ENCODE results near the gene JADE3. TPM values are rescaled to one million over a fixed set of nuclear protein-coding genes. Genes with fewer than 3 reads are reported as not detected.

JADE3 gene
- total RNA-seq, 1 experiment from 2014 or later: 20.2 TPM

DNA sequence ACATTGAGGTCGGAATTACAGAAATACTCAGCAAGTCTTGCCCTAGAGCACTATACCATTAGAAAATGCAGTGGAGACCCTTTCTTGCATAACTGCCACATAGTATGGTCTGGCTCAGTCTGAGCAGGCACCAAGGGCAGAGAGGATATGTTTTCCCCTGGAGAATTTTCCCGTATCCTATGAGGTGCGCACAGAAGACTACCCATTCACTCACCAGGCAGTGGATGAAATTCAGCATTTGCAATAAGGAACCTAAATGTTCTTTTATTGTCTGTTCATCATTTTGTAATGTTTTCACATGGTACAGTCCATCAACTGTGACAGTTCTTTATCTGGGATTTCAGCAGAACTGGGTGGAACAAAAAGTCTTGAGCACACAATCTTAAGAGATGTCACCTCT lies 15.5 kb downstream of the JADE3 start:
- no peak overlapping the region for H3K4me3 Mint-ChIP-seq
- no peak overlapping the region for H3K9ac ChIP-seq (ENCODE audit: extremely low read depth, insufficient read length, low read length)
- H2BK12ac ChIP-seq (ENCODE audit: insufficient read length, low read depth, low read length): no peak overlapping the region
- H3K14ac ChIP-seq (ENCODE audit: insufficient read depth, low read length): no peak overlapping the region
- no peak for DNase-seq
- H3K4me1 ChIP-seq (ENCODE audit: insufficient read depth, low read length): no peaks in the 10 kb centered on the region; the same call in 1 of the 2 replicates
- H3K9me3 Mint-ChIP-seq: peaks cover 49 to 63% of the 10 kb centered on the region in 2 experiments
- H3K4me2 ChIP-seq (ENCODE audit: insufficient read depth, insufficient read length, low read length): no peak overlapping the region
- no peak overlapping the region for H2BK5ac ChIP-seq (ENCODE audit: insufficient read length, low read length)
- no peak overlapping the region for H2AFZ ChIP-seq (ENCODE audit: low read length)
- H4K8ac ChIP-seq (replicated peaks; ENCODE audit: insufficient read length, low read depth, low read length): no peak overlapping the region
- H3K18ac ChIP-seq (ENCODE audit: insufficient read length, low read depth, low read length): no peak overlapping the region
- no peak overlapping the region for H2BK120ac ChIP-seq (ENCODE audit: low read depth, low read length, poor library complexity, severe bottlenecking)
- no peak overlapping the region for H3T11ph ChIP-seq (ENCODE audit: low read length)
- peaks cover 30% of the 10 kb centered on the region for H3K9me3 ChIP-seq (ENCODE audit: control insufficient read depth, low read depth, low read length)
- no CpG with 5 or more reads among the region's 3 CpGs for WGBS (ENCODE audit: extremely low coverage, insufficient read length, low lambda C conversion rate)
- no peak overlapping the region for H4K91ac ChIP-seq (ENCODE audit: insufficient read length, low read depth, low read length)
- H3K79me2 ChIP-seq (ENCODE audit: insufficient read depth, low read length): peaks cover 10% of the 10 kb centered on the region; the same call in 1 of the 2 replicates
- no peak overlapping the region for H2BK20ac ChIP-seq (ENCODE audit: low read depth, low read length, poor library complexity, severe bottlenecking)
- H3K27ac Mint-ChIP-seq: no peak overlapping the region
- no peak overlapping the region for H2BK15ac ChIP-seq (ENCODE audit: low read depth, low read length)
- no peak overlapping the region for H3K23ac ChIP-seq (ENCODE audit: insufficient read length, low read depth, low read length)
- peaks cover 8 to 10% of the 10 kb centered on the region in 2 experiments; a peak in 2 of 4 replicates for H3K4me1 Mint-ChIP-seq
- H3K27ac ChIP-seq (ENCODE audit: insufficient read length, low read depth, low read length): no peak overlapping the region
- peaks cover 0 to 6% (median 5%) of the 10 kb centered on the region in 3 experiments; a peak in 6 of 7 replicates for H3K36me3 Mint-ChIP-seq (ENCODE audit: insufficient read depth in 1 of 3, low read depth in 3 of 3)
- H3K79me1 ChIP-seq (ENCODE audit: insufficient read depth, low read depth, low read length, poor library complexity, severe bottlenecking): no peaks in the 10 kb centered on the region
- TF ChIP-seq, protein P1, sequence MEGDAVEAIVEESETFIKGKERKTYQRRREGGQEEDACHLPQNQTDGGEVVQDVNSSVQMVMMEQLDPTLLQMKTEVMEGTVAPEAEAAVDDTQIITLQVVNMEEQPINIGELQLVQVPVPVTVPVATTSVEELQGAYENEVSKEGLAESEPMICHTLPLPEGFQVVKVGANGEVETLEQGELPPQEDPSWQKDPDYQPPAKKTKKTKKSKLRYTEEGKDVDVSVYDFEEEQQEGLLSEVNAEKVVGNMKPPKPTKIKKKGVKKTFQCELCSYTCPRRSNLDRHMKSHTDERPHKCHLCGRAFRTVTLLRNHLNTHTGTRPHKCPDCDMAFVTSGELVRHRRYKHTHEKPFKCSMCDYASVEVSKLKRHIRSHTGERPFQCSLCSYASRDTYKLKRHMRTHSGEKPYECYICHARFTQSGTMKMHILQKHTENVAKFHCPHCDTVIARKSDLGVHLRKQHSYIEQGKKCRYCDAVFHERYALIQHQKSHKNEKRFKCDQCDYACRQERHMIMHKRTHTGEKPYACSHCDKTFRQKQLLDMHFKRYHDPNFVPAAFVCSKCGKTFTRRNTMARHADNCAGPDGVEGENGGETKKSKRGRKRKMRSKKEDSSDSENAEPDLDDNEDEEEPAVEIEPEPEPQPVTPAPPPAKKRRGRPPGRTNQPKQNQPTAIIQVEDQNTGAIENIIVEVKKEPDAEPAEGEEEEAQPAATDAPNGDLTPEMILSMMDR (conservative IDR thresholded peaks at IDR 0.05): no peak
- H3K27me3 Mint-ChIP-seq (ENCODE audit: low read depth): no peaks in the 10 kb centered on the region
- no peak overlapping the region for H3K4ac ChIP-seq (ENCODE audit: low read depth, low read length)
- H3K27me3 ChIP-seq (ENCODE audit: insufficient read depth, low read length): no peaks in the 10 kb centered on the region; the same call in 1 of the 2 replicates
- no peaks in the 10 kb centered on the region for H3K23me2 ChIP-seq (ENCODE audit: insufficient read length, low read depth, low read length, poor library complexity, severe bottlenecking)
- no peak overlapping the region for H2AK5ac ChIP-seq (ENCODE audit: insufficient read length, low read length)
- no peak overlapping the region for H4K5ac ChIP-seq (ENCODE audit: insufficient read length, low read depth, low read length)
- no peak overlapping the region for H3K56ac ChIP-seq (ENCODE audit: insufficient read length, low read depth, low read length)
- H4K20me1 ChIP-seq (ENCODE audit: control insufficient read depth, insufficient read depth, insufficient read length): peaks cover 2% of the 10 kb centered on the region

All from H9 (cell line).